HL-60/S4 treated with retinoic acid at 250 ng/mL for 4 days and 3 days (cell line): ENCODE results near the gene LY6G6C.

Source experiments
- in situ Hi-C: fragments of 300-500 bp; cut with MboI; formaldehyde crosslinking; loops from 2 replicates; pipeline ENCODE4 v1.7.0; 2022; ENCODE audit warnings: low sequenced_read_pairs

The LY6G6C gene

GRCh38 chr6:31727717-31728671, 6.4 kb upstream of the LY6G6C start:
- in situ Hi-C loops, result no loop called here

- in situ Hi-C loops, result no loop called here
Measured at GRCh38 chr6:31727034-31727716, 5.6 kb upstream of the LY6G6C start.

- in situ Hi-C loops, result no loop called here
Measured at GRCh38 chr6:31725502-31726350, 4.2 kb upstream of the LY6G6C start.

GRCh38 chr6:31723980-31724691, 2.6 kb upstream of the LY6G6C start:
- in situ Hi-C loops, result no loop called here

GRCh38 chr6:31723245-31723979, 1.9 kb upstream of the LY6G6C start, which contains the start of gene MPIG6B:
Gene MPIG6B (plus strand): TSS chr6:31723373. CDS start chr6:31723384, 11 bp downstream.
- in situ Hi-C loops, result no loop called here

- in situ Hi-C loops, result no loop called here
Measured at GRCh38 chr6:31722173-31722572, 627 bp upstream of the LY6G6C start.

- in situ Hi-C loops, result no loop called here
Measured at GRCh38 chr6:31720196-31720770, 1.3 kb downstream of the LY6G6C start.

- in situ Hi-C loops, result no loop called here
Measured at GRCh38 chr6:31719001-31719400, 2.5 kb downstream of the LY6G6C start.

- in situ Hi-C loops, result no loop called here
Measured at GRCh38 chr6:31718265-31718664, 3.3 kb downstream of the LY6G6C start.

GRCh38 chr6:31717499-31718222, 3.9 kb downstream of the LY6G6C start:
- in situ Hi-C loops, result no loop called here

- in situ Hi-C loops, result no loop called here
Measured at GRCh38 chr6:31715022-31715958, 6.3 kb downstream of the LY6G6C start, which contains the start of gene LY6G6D. Gene LY6G6D (plus strand): TSS chr6:31715348. CDS start chr6:31715356, 8 bp downstream.

GRCh38 chr6:31713991-31714684, 7.4 kb downstream of the LY6G6C start:
- in situ Hi-C loops, result no loop called here

GRCh38 chr6:31713465-31713864, 8.1 kb downstream of the LY6G6C start:
- in situ Hi-C loops, result no loop called here

GRCh38 chr6:31712296-31712695, 9.2 kb downstream of the LY6G6C start:
- in situ Hi-C loops, result no loop called here

GRCh38 chr6:31711233-31711632, 10.3 kb downstream of the LY6G6C start:
- in situ Hi-C loops, result no loop called here

- in situ Hi-C loops, result no loop called here
Measured at GRCh38 chr6:31710523-31711219, 10.9 kb downstream of the LY6G6C start.
